GM21423 (cell line): Measurements from ENCODE around the gene FAM20C.
"Not testable (repeated sequence)": the region's sequence is repeated elsewhere in the genome, so short reads cannot be mapped to it uniquely, and the experiment has no call there.

Experiments used
- ATAC-seq: cut with Tn5 transposase; IDR thresholded peaks from one replicate; pipeline ENCODE4 v1.9.1; 2021; ENCODE audit warnings: mild to moderate bottlenecking, moderate library complexity; ENCODE audit not compliant: unreplicated experiment

The FAM20C gene

GRCh38 chr7:173209-173918 lies 19.0 kb upstream of the FAM20C start:
- ATAC-seq: no peak

GRCh38 chr7:174716-175115 lies 17.7 kb upstream of the FAM20C start:
- no peak for ATAC-seq

- ATAC-seq: no peak
These were observed 16.4 kb upstream of the FAM20C start for GRCh38 chr7:175955-176354.

GRCh38 chr7:176381-176780 lies 16.0 kb upstream of the FAM20C start:
- ATAC-seq: no peak

- ATAC-seq: no peak
These were observed 15.4 kb upstream of the FAM20C start for GRCh38 chr7:176786-177459.

- ATAC-seq: no peak
These were observed 13.9 kb upstream of the FAM20C start for GRCh38 chr7:178444-178843.

GRCh38 chr7:179209-179681 lies 13.1 kb upstream of the FAM20C start:
- ATAC-seq: no peak

GRCh38 chr7:179948-180694 lies 12.2 kb upstream of the FAM20C start:
- ATAC-seq: no peak

GRCh38 chr7:181738-182137 lies 10.6 kb upstream of the FAM20C start:
- no peak for ATAC-seq

- ATAC-seq: not testable (repeated sequence)
These were observed 9.9 kb upstream of the FAM20C start for GRCh38 chr7:182502-182901.

GRCh38 chr7:183496-184292 lies 8.7 kb upstream of the FAM20C start:
- ATAC-seq: no peak

GRCh38 chr7:184294-185264 lies 7.8 kb upstream of the FAM20C start:
- no peak for ATAC-seq

- ATAC-seq: no peak
These were observed 5.8 kb upstream of the FAM20C start for GRCh38 chr7:186516-187113.

- no peak for ATAC-seq
These were observed 5.0 kb upstream of the FAM20C start for GRCh38 chr7:187227-187927.

GRCh38 chr7:188174-188573 lies 4.2 kb upstream of the FAM20C start:
- no peak for ATAC-seq

- ATAC-seq: no peak
These were observed 3.5 kb upstream of the FAM20C start for GRCh38 chr7:188727-189500.

- no peak for ATAC-seq
These were observed 2.7 kb upstream of the FAM20C start for GRCh38 chr7:189719-190118.

GRCh38 chr7:190196-190595 lies 2.2 kb upstream of the FAM20C start:
- no peak for ATAC-seq
